Ovary (tissue), 9 donors: ENCODE measurements around the gene ORC3. TPM values are rescaled to one million over a fixed set of nuclear protein-coding genes. Genes with fewer than 3 reads are reported as not detected.

ENCODE experiments used
- DNase-seq, 5 donors: peaks; one replicate each; pipeline ENCODE4 v3.0.0-alpha.2; 2019 to 2020
- H3K27ac ChIP-seq, 2 donors: fragments of 200-600 bp; one replicate each; pipeline versions ENCODE4 v1.5.1 to v1.8.0; 2019 to 2022
- H3K27me3 ChIP-seq: fragments of 200-600 bp; one replicate; pipeline ENCODE4 v1.8.0; 2022
- H3K36me3 ChIP-seq: fragments of 200-600 bp; sonication (generic); one replicate; pipeline ENCODE4 v1.5.1; 2019
- H3K4me1 ChIP-seq: one replicate; pipeline ENCODE4 v1.8.1; 2013; ENCODE audit warnings: mild to moderate bottlenecking, moderate library complexity; ENCODE audit not compliant: insufficient read depth
- H3K4me3 ChIP-seq: fragments of 200-600 bp; sonication (generic); one replicate; pipeline ENCODE4 v1.5.1; 2017
- H3K9me3 ChIP-seq, 2 donors: fragments of 200-600 bp in 1 of 2; sonication (generic) in 1 of 2; one replicate each; pipeline versions ENCODE4 v1.5.1 to v1.8.1; 2013 to 2019; ENCODE audit warnings: mild to moderate bottlenecking in 1 of 2, moderate library complexity in 1 of 2
- EP300 ChIP-seq: sonication (generic); formaldehyde crosslinking; IDR thresholded peaks from one replicate; pipeline ENCODE4 v1.6.1; 2017; ENCODE audit warnings: antibody characterized with exemption
- POLR2A ChIP-seq: fragments of 450-650 bp; IDR thresholded peaks from one replicate; pipeline ENCODE4 v1.6.1; 2017; ENCODE audit warnings: antibody characterized with exemption, mild to moderate bottlenecking, moderate library complexity
- WGBS, 3 donors: extraction: QIAGEN DNeasy Blood & Tissue Kit in 1 of 3; methylation state at CpG; one replicate each; pipeline versions ENCODE4 v1.1.5 to v1.1.7; 2013 to 2017; 5-methylcytosine and 5-hydroxymethylcytosine counted together
- intact Hi-C, 4 donors: fragments of 100-400 bp; cut with DNase I; formaldehyde crosslinking; loops; one replicate each; pipeline versions ENCODE4 v1.11.0 to v1.15.1; 2022 to 2023
- polyA plus RNA-seq, 2 donors: library from polyadenylated mRNA; stranded (reverse); fragments of 200-250 nt in 1 of 2; fragments of 350-450 nt in 1 of 2; fragmentation: Illumina TruSeq in 1 of 2; extraction: RNeasy Lipid Tissue Mini Kit (QIAGEN cat#74804) in 1 of 2; gene quantifications; one replicate each; pipeline ENCODE4 v1.2.3, GENCODE V29; 2013 to 2014
- total RNA-seq, 7 donors: library from RNA; depleted of rRNA in 2 of 7; stranded (reverse); fragments of >200 nt in 2 of 7; fragmentation: NEBNext Ultra II Directional in 3 of 7; extraction: Animal tissue kit (Norgen Biotek cat#: 25700) in 3 of 7; gene quantifications; one replicate each; pipeline versions ENCODE4 v1.1.0 to v1.2.4, GENCODE V29; 2016 to 2023
- TF ChIP-seq, protein P1 (sequence below), 3 donors: fragments of 450-650 bp in 2 of 3; fragments of 200-600 bp in 1 of 3; IDR thresholded peaks; one replicate each; pipeline versions ENCODE4 v1.5.1 to v1.8.0; 2016 to 2022; ENCODE audit warnings: antibody characterized with exemption in 3 of 3, mild to moderate bottlenecking in 1 of 3
- donor health status: DM: no; HTN: no; CAD: no; lungs with moderate emphysema.
- donor health status: DM: no; HTN: no; CAD: no.
- donor health status: Bipolar disorder and iron deficiency.
- donor health status: DM: yes; HTN: yes; CAD: no.
- donor health status: DM: no; HTN: no; CAD: no.
- donor health status: DM: yes; HTN: yes; CAD: no.

The ORC3 gene
- total and polyA plus RNA-seq, 9 donors, result 17.4 to 35.8 (median 26.0) TPM

GRCh38 chr6:87618531-87618930, 28.6 kb downstream of the ORC3 start:
- TF ChIP-seq, protein P1, sequence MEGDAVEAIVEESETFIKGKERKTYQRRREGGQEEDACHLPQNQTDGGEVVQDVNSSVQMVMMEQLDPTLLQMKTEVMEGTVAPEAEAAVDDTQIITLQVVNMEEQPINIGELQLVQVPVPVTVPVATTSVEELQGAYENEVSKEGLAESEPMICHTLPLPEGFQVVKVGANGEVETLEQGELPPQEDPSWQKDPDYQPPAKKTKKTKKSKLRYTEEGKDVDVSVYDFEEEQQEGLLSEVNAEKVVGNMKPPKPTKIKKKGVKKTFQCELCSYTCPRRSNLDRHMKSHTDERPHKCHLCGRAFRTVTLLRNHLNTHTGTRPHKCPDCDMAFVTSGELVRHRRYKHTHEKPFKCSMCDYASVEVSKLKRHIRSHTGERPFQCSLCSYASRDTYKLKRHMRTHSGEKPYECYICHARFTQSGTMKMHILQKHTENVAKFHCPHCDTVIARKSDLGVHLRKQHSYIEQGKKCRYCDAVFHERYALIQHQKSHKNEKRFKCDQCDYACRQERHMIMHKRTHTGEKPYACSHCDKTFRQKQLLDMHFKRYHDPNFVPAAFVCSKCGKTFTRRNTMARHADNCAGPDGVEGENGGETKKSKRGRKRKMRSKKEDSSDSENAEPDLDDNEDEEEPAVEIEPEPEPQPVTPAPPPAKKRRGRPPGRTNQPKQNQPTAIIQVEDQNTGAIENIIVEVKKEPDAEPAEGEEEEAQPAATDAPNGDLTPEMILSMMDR (IDR thresholded peaks at IDR 0.05), result no peak
- TF ChIP-seq POLR2A (no peak), EP300 (no peak)
- WGBS, 3 donors, result 85 to 89% (median 88%) methylated on average over 3 of the region's 3 CpGs
- intact Hi-C loops, result no loop called here
- no peak overlapping the region for H3K27ac ChIP-seq
- no peaks in the 10 kb centered on the region for H3K27me3 ChIP-seq
- H3K9me3 ChIP-seq, result no peaks in the 10 kb centered on the region
- no peak overlapping the region for H3K4me3 ChIP-seq
- DNase-seq, result no peak
- no peaks in the 10 kb centered on the region for H3K36me3 ChIP-seq
- H3K4me1 ChIP-seq, result no peaks in the 10 kb centered on the region

- H3K4me3 ChIP-seq, result no peak overlapping the region
- intact Hi-C loops, result no loop called here
- 85 to 91% (median 91%) methylated on average over 3 of the region's 3 CpGs for WGBS, 3 donors
- H3K9me3 ChIP-seq, result no peaks in the 10 kb centered on the region
- H3K27ac ChIP-seq, result no peak overlapping the region
- no peaks in the 10 kb centered on the region for H3K4me1 ChIP-seq
- TF ChIP-seq POLR2A (no peak), EP300 (no peak)
- TF ChIP-seq, protein P1 (IDR thresholded peaks at IDR 0.05), result no peak
- DNase-seq, result no peak
- no peaks in the 10 kb centered on the region for H3K36me3 ChIP-seq
- H3K27me3 ChIP-seq, result no peaks in the 10 kb centered on the region
Measured at GRCh38 chr6:87623248-87623647, 33.3 kb downstream of the ORC3 start.

GRCh38 chr6:87628424-87628823, 38.5 kb downstream of the ORC3 start:
- intact Hi-C loops, result no loop called here
- no peak overlapping the region for H3K4me3 ChIP-seq
- 10 to 34% (median 19%) methylated on average over 2 of the region's 2 CpGs for WGBS, 3 donors
- DNase-seq, result no peak
- no peak overlapping the region for H3K27ac ChIP-seq
- H3K9me3 ChIP-seq, result no peaks in the 10 kb centered on the region
- H3K4me1 ChIP-seq, result peaks cover 3% of the 10 kb centered on the region
- TF ChIP-seq POLR2A (no peak), EP300 (no peak)
- TF ChIP-seq, protein P1 (IDR thresholded peaks at IDR 0.05), result no peak
- H3K27me3 ChIP-seq, result no peaks in the 10 kb centered on the region
- no peaks in the 10 kb centered on the region for H3K36me3 ChIP-seq

- Histone ChIP-seq H3K36me3 (no peaks in the 10 kb centered on the region), H3K4me1 (peaks cover 3% of the 10 kb centered on the region), H3K4me3 (no peak overlapping the region), H3K27ac (no peak overlapping the region), H3K27me3 (no peaks in the 10 kb centered on the region), H3K9me3 (no peaks in the 10 kb centered on the region)
- intact Hi-C loops, result no loop called here
- no peak for DNase-seq
- TF ChIP-seq, protein P1 (IDR thresholded peaks at IDR 0.05), result no peak
- TF ChIP-seq POLR2A (no peak), EP300 (no peak)
Measured at GRCh38 chr6:87628881-87629280, 38.9 kb downstream of the ORC3 start.

GRCh38 chr6:87630746-87631145, 40.8 kb downstream of the ORC3 start:
- intact Hi-C loops, result no loop called here
- Histone ChIP-seq H3K27ac (no peak overlapping the region), H3K9me3 (no peaks in the 10 kb centered on the region), H3K36me3 (no peaks in the 10 kb centered on the region), H3K4me1 (peaks cover 3% of the 10 kb centered on the region), H3K27me3 (no peaks in the 10 kb centered on the region), H3K4me3 (no peak overlapping the region)
- no peak for DNase-seq
- 95 to 100% (median 97%) methylated on average over 1 of the region's 1 CpG for WGBS, 3 donors
- TF ChIP-seq EP300 (no peak), POLR2A (no peak)
- TF ChIP-seq, protein P1 (IDR thresholded peaks at IDR 0.05), result no peak
